SHP77 treated with DMSO at 0.1 percent for 48 hours (cell line): ENCODE measurements around the gene GADL1.

Experiments used
- DNase-seq: peaks from one replicate; lab custom pipeline; 2025; lab: John Stamatoyannopoulos, UW

The GADL1 gene

GRCh38 chr3:30720586-30721313 lies 173.7 kb downstream of the GADL1 start:
- DNase-seq: no peak

- no peak for DNase-seq
Measured at GRCh38 chr3:30719536-30719935, 174.9 kb downstream of the GADL1 start.

GRCh38 chr3:30713885-30714503 lies 180.5 kb downstream of the GADL1 start:
- DNase-seq: no peak

GRCh38 chr3:30712991-30713390 lies 181.5 kb downstream of the GADL1 start:
- DNase-seq: no peak

GRCh38 chr3:30711867-30712266 lies 182.6 kb downstream of the GADL1 start:
- no peak for DNase-seq

GRCh38 chr3:30711151-30711550 lies 183.3 kb downstream of the GADL1 start:
- no peak for DNase-seq

DNA sequence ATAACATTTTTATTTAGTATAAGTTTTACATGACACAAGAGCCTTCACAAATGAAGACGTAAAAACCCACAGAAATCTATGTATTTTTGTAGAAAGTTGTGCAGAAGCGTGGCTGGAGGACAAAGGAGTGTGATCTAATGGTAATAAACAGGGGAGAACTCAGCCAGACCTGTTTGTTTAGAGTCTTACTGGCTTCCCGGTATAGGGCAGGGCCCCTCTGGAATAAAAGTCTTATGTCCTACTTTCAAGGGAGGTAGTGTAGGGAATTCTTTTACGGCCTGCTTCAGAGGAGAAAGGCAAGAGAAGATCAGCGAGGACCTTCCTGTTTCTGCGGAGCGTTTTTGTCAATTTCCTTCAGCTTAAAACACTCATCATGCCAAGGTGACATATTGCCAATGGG lies 184.4 kb downstream of the GADL1 start:
- DNase-seq: no peak

- no peak for DNase-seq
Measured at GRCh38 chr3:30708472-30708871, 186.0 kb downstream of the GADL1 start.

DNA sequence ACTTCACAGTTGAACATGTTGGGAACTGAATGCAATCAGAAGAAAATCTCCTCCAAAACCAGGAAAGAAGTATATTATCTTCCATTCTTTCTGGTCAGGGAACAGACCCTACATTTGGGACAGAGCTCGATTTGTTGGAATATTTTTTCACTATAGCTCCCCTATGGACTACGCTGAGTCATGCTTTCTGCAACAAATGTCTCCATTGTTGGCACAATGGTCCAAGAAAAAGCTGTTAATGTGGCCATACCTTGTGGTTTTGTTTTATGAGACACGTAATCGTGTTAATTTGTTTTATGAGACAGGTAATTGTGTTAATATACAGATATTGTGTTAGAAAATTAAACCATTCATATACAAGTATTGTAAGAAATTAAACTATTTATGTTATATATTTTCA lies 186.6 kb downstream of the GADL1 start:
- DNase-seq: no peak

DNA sequence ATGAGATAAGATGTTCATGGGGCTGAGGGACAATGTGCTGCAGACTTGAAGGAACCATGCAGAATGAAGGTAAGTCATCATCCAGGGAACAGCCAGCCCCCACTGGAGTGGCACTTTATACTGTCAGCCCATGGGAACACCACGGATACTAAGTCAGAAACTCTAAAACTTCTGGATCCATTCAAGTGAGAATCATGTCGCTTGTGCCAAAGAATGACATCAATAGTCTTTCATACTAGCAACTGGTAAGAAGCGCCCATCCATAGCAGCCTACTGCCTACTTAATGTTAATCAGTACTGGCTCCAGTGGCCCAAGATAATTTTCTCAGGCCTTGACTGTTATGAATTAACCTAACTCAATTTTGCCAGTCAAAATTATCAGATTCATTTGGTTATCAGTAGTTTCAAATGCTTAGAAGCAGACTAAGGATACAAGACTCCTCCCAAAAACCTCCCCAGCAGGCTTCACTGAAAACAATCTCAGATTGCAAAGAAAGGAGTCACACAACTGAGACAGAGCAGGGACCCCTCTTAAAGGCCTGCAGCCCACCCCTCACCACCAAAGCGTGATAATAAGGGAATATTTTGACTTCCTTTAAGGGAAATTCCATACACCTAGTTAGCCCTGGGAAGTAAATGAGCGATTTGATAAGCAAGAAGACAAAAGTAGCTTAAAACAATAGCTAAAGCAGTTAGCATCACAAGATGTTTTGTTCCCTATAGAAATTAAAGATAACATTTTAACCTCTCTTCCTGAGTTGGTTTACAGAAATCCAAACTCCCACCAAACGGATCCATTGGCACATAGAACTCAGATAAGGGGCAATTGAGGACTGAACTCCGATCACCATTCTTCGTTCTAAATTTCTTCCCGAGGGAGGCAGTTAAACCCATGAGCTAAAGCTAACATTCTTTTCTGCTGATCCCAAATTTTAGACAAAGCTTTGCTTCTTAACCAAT lies 189.2 kb downstream of the GADL1 start:
- DNase-seq: no peak

GRCh38 chr3:30702828-30703397 lies 191.5 kb downstream of the GADL1 start:
- DNase-seq: no peak

- DNase-seq: no peak
Measured at GRCh38 chr3:30702038-30702827, 192.2 kb downstream of the GADL1 start.

- no peak for DNase-seq
Measured at GRCh38 chr3:30700702-30701321, 193.6 kb downstream of the GADL1 start.

- no peak for DNase-seq
Measured at GRCh38 chr3:30699927-30700326, 194.5 kb downstream of the GADL1 start.

- DNase-seq: no peak
Measured at GRCh38 chr3:30698549-30698948, 195.9 kb downstream of the GADL1 start.

- DNase-seq: no peak
Measured at GRCh38 chr3:30696896-30697295, 197.6 kb downstream of the GADL1 start.

- no peak for DNase-seq
Measured at GRCh38 chr3:30696403-30696819, 198.1 kb downstream of the GADL1 start.

GRCh38 chr3:30695302-30696061 lies 199.0 kb downstream of the GADL1 start:
- no peak for DNase-seq

GRCh38 chr3:30694668-30695067 lies 199.8 kb downstream of the GADL1 start:
- DNase-seq: no peak

DNA sequence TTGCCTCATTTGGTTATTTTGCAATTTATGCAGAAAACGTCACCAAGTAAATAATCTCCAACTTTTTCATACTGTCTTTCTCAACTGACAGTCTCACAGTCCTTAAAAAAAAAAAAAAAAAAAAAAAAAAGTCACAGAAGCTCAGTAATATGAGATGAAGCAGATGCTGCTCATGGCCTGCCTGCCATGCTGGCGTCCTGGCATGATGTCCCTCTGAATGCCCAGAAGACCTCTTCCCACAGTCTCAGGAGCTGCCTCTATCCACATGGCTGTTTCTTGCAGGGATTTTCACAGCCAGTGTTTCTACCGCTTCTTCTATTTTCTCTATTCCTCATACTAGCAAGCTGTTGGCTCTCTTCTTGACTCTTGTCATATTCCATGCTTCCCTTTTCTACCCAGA lies 200.3 kb downstream of the GADL1 start:
- DNase-seq: no peak
